D341Med (cell line): ENCODE data around the gene ERC2.

Experiments
- DNase-seq: peaks from one replicate; pipeline ENCODE4 v3.0.0; 2012; ENCODE audit warnings: low spot score

Gene ERC2

DNA sequence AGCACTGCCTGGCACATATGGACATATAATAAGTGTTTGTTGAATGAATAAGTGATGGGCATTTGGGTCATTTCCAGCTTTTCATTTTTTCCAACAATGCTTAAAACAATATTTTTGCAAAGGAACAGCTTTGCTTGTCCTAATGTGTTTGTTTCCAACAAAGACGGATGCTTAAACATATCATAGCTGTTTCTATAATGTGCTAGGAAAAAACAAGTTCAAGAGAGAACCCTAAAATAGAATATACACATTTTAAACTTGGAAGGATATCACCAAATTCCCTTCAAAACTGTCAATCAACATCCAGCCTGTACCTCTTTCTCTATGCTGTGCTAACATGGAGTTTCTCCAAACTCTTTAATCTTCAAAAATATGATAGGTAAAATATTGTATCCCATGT, 756.6 kb downstream of the ERC2 start:
- no peak for DNase-seq

DNA sequence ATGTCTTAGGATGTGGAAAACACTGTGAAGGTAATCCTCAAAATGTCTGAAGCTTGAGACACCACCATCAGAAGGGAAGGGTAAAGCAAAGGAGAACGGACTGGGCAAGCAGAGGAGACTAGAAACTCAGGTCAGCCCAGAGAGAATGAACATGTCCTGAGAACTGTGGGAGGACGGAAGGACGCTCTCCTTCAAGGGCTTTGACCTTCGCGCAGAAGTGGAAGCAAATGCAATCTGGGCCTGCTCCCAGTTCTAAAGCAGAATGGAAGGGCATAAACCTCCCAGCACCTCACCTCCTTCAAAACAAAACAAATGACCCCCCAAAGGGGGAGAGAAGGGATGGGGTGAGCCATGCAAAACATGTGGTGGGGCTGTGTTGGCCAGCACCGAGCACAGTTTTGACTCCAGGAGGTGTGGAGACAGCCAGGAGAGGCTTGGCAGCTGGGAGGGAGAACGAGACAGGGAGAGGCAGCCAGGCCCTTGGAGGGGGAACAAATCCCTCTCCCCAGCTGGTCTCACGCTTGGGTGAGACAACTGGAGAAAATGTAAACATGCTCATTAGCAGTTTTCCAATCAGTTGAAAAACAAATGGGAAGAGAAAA, 758.8 kb downstream of the ERC2 start:
- no peak for DNase-seq

DNA sequence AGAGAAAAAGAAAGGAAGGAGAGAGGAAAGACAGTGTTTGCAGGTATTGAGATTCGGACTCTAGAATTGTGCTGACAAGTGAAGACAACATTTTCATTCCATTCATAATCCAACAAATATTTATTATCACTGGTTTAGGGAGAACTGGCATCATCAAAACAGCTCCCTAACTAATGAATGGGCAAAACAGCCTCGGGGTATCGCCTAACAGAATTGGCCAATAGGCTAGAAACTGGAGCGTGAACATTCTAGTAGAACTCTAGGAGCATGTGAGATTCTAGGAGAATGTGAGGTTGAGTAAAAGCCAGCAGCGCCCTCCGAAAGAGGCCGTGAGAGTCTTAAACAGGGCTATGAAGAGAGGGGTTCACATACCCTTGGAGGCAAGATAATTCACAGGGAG, 759.3 kb downstream of the ERC2 start:
- DNase-seq = no peak

DNA sequence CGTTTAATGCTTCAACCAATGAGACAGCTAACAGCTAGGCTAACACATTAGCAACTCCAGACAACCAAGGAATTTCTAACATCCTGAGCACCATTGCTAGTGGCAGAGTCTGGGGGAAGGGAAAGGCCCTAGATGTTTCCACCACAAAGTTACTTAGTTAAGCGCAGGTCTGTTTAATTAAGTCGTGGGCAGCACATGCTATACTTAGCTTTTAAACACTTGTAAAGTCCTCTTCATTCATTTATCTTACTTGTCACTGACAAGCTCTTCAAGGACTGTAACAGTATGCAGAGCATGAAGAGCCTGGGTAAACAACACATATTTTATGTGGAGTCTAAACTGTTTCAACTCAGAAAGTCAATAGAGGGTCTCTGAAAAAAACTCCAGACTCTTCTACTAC, 760.0 kb downstream of the ERC2 start:
- no peak for DNase-seq

DNA sequence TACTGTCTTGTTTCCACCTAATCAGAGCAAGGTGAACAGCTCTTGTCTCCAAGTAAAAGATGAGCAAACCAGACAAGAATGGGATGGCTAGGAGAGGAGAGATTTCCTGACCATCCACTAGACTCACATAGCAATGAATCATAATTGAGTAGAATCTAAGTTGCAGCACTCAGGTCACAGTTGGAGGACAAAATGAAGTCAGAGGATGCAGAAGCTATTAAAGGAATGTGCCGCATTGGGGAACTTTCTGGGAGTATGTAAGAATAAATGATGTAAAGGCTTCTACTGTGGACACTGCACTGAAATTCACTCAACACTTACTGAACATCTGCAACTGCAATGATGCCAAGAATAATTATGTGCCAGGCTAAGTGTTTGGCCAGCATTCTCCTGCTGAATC, 763.7 kb downstream of the ERC2 start:
- no peak for DNase-seq

DNA sequence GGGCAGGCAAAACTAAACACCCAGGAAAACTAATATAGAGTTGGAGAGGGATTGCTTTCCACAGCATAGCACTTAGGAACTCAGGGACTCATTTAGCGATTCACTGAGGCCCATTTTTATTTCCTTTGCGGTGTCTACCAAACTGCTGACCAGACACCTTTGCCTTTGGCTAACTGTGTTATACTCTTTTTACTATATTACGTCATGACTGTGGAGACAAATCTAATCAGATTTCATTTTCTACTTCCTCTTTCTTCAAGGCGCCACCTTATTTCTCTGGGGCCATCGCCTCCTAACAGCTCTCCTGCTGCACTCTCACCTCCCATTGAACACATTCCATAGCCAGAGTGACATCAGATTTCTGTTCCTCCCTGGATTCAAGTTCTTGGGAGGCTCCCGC, 765.4 kb downstream of the ERC2 start:
- DNase-seq = no peak

DNA sequence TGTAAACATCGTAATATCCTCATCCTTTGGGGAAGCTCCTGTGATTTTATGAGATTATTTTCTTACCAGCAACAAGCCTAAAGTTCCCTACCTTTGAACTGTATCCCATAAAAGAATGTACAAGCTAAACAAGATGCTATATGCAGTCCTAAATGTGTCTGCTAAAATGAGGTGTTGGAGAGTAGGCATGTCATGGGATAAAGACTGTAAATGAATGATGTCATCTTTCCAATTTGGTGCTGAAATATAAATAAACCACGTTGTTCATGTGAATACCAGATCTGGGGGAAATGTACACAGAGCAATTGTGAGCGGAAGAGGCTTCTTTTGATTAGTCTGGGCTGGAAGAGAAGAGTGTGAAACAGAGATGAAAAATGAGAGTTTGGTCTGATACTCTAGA, 766.3 kb downstream of the ERC2 start:
- DNase-seq = no peak

DNA sequence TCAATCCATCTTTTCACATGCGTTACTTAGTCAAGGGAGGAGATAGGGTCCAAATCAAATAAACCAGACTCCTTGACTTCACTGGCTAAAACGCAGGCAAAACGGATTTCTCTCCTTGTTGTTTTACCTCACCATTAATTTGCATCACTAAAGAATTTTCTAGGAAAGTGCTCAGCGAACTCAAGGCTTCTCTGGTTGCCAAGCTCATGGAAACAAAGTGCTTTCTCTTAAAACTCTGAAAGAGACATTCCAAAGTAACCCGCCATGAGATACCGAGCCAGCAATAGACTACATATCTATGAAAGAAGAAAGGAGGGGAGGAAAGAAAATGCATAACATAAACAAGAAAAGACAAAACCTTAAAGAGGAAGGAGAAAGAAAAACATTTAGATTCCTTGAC, 769.4 kb downstream of the ERC2 start:
- no peak for DNase-seq

DNA sequence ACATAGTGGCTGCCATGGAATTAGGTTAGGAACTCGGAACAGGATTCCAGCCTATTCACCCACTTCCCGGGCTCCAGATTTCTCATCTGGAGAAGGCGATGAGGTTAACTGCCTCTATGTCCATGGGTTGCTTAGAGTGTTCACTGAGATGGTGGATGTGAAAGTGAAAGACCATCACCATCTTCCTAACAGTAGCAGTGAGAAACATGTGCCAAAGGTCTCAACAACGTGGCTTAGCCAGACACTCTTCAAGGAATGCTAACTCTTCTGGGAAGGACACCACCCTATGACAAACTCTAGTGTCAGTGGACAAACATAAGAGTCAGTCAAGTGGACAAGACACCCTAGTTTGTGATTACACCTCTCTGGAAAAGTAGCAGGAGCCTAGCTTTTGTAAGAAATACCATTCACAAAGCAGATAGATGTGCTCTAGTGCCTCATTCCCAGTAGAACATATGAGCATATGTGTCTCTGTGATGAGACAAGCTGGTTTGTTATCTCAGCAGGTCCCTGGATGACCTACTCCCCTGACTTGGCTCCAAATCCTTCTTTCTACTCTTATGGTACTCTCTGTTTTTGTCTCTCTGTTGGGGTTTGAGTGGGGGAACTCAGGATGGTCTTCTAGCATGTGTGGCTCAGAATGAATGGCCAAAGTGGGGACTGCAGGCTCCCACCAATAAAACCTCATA, 770.9 kb downstream of the ERC2 start:
- DNase-seq = no peak

DNA sequence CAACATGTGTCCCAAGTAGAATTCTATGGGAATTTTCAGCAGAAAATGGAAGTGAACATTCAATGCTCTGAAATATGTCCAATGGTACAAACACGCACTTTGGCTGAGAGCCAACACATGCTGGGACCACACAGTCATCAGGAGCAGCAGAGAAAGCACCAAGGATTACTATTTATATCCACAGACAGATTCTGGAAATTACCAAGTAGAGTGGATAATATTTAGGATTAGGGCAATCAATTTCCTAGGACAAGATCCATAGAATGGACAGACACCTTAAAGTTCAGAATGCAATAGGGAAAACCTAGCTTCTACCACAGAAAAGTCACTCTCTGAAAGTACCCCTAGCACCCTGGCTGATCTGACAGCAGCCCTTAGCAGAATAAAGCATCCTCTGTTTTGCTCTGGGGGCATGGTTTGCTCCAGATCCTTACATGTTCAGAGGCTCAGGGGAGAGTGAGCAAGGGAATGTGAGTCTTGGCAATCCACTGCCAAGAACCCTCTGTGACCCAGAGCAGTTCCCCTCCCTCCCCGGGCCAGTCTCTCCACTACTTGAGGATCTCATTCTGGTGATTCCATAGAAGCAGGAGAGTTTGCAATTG, 775.2 kb downstream of the ERC2 start:
- DNase-seq = no peak

DNA sequence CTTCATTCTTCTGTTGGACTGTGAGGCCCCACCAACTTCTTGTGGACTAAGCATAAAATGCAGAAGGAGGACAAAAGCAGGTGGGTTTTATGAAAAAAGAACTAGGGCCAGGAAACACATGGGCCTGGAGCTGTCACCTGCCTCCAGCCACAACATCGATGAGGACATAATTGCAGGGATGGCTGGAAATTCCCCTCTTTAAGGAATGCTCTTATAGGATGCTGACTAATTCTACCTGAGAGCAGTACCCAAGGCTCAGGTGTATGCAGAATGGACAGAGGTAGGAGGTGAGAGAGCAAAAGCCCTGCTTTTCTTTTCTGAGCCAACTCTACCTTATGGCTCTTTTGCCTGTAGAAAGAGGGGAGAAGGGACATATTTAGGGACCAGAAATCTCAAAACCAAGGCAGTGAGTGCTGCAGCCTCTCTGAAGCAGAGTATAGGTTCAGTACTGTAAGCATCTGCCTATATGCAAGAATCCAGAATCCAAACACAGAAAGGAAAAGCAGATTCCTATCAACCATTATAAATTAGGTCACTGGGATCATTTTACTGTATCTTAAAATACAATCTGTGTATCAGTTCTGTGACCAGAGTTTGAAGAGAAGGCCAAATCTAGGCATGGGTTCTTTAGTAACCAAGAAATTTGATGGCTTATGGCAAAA, 775.8 kb downstream of the ERC2 start:
- DNase-seq = no peak

DNA sequence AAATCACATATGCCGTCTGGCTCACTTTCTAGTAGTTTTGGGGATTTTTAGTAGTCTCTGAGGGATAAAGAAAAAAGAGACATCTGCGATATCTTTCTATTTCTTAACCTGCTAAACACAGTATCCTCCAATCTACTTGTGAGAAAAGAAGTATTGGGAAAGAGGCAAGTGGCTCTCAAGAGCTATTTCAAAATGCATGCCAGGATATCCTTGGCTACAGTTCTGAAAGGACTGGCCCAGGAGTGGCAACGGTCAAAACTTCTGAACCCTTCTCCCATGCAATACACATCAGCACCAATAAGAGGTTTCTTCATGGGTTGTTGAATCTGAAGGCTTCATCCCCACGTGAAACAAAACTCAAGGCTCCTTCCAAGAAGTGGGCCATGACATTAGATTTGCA, 777.1 kb downstream of the ERC2 start:
- no peak for DNase-seq

DNA sequence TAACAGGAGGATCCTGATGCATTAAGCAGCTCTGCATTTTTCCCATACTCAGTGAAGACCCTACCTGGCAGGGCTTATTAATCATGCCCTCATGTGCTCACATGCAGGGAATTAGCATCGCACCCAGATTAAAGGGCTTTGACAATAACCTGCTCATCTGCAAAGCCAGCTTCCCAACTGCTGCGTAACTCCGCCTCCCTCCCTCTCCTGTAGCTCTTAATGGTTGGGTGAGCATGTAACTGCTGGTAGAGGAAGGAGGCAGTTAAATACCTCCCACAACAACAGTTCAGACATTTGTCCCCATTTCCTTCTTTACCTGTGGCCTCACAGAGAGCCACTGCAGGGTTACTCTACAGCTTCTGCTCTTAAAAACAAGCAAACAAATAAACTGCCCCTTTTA, 777.5 kb downstream of the ERC2 start:
- DNase-seq = peak; percentile 77

DNA sequence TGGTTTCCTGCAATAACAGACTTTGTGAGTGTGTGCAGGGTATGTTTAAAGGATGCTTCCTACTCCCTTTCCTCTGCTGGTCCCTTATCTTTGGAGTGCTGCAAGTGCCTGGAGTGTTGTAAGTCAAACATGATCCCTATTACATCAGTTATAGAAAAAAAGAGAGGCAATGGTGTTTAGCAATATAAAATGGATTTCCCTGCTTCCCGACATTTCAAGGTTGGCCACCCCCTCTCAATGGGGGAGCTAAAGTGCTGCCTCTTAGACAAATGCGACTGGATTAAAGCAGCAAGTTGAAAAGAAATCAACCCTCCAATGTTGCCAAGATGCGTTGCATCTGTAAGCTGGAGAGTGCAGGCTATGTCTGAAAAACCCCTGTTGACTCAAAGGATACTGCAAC, 778.1 kb downstream of the ERC2 start:
- no peak for DNase-seq

DNA sequence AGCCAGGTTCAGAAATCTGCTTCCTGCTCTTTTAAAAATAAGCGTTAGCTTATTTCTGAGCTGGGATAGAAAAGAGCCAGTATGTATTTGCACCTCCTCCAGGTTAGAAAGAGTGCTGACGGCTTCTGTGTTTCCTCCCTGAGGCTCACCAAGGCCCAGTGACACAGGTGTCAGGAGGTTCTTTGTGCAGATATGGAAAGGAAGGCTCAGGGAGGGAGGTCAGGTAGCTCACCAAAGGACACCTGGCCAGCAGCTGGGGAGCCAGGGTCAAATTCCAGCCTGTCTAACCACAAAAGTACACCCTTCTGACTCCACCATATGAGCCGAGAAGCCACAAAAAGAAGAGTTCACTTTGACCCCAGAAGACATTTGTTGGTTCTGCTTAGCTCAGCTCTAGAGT, 780.1 kb downstream of the ERC2 start:
- no peak for DNase-seq

DNA sequence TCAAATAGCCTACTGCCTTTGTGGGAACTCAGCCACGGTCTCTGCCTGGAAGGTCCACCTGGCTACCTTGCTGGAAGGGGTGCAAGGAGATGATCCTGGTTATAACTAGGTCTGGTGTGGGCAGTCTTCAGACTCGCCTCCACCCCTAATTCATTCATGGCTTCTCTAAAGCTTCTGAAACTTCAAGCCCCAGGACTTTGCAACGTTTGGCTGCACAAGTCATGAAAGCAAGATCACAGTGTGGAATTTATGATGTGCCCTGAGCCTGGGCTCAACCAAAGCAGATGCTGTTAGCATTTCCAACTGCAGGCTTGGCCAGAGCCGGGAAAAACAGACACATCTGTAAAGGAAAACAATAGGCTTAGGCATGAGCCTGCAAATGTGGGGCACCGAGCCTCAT, 780.7 kb downstream of the ERC2 start:
- no peak for DNase-seq

DNA sequence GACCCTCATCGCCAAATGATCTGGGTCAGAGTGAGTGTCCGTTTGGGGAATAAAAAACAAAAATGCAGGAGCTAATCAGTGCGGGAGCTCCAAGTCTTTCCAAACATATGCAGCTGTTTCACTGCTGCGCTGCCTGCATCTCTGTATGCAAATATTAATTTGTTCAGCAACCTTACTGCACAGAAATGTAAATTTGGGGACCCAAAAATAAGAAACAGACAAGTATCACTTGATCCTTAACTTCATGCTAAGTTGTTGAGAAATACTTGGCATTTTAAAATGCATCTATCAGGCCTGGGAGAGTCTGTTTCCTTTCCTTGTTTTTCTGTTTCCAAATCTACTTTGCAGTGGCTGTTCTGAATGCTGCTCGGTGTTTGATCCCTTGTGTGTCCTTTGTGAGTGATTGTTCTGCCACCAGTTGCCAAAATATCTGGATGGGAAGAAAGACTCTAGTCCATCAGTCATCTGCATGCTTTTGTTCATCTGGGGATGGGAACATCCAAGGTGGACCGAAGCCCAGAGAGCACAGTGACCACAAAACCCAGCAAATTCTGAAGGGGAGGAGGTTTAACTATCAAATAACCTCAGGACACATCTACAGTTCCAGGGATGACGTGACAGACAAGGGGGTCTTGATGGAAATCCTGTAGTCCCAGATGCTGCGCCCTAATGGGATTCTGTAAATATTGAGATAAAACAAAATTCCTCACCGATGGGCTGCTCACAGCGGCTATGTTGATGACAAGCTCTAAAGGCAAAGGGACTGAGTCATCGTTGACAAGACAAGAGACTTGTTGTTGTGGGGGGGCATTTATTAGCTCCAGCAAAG, 781.6 kb downstream of the ERC2 start:
- DNase-seq = no peak

DNA sequence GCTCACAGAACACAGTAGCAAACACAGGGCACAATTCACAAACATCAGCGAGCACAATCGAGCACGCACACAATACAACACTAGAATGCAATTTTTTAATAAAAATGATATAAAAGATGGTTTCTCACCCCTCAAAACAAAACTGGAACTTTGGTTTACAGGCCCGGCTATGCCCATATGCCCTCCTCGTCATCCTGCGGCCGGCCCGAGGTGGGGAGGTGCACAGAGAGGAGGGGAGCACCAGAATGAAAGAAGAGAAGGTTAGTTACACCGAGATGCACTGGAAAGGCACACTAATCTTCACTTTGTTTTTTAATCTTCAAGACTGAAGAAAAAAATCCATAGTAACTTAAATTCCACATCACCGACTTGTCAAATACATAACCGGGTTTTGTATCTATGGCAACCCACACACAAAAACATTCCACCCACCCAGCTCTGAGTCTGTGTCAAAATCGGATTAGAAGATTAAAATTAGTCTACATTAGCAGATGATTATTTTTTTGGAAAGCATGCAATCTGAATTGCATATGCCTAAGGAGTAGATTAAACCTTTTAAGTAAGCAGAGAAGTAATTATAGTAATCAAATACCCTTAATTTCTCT, 784.5 kb downstream of the ERC2 start:
- peak; percentile 69 for DNase-seq

DNA sequence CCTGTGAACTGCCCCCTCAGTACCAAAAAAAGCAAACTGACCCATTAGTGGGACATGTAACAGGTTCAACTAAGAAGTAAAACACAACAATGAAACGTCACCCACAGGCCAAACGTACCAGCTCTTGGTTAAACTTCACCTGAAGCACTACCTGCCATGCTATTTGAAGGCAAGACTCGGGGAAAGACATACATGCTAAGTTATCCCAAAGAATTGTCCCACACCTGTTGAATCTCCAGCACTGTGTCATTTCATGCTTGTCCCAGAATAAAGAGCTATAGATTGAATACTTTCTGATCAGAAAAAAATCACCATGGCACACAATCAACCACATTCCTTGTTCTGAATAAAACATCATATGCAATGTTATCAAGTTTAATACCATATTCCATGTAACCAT, 785.8 kb downstream of the ERC2 start:
- no peak for DNase-seq

DNA sequence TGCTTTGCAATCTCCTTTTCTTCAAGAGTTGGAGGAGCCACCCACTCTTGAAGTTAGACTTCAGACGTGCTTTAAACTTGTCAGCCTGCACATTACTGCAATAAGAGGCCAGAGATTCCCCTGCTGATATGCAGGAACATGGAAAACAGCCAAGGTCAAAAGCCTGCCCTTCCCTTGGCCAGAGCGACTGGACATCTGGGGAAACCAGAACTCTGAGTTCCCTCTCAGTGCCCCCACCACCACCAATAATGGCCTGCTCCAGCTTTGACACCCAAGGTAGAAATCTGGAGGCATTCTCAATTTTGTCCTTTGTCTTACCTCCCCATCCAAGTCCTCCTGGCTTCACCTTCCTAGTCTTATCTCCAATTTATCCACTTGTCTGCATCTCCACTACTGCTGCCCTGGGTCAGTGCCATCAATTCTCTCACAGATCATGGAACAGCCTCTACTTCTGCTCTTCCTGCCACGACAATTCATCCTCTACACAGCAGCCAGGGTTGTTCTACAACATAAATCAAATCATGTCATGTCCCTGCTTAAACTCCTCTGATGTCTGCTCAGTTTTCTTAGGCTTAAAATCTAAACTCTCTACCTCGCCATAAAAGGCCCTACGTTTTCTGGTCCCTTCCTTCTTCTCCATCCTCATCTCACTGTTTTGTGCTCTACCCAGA, 789.6 kb downstream of the ERC2 start:
- DNase-seq = no peak

DNA sequence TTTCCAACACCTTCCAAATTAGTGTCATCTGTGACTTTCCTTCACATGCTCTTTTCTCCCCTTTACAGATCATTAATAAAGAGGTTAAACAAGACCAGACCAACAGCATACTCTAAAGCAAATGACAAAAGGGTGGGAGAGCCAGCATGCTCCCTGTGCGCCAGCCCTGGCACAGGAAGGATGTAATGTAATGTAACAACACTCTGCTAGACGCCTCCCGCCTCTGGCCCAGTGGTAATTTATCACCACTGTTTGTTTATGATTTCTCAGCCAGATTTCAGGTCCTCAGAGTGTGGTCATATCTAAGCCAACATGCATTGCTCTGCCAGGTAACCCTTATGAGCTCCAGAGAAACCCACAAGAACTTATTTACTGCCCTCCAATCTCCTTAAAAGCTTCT, 791.6 kb downstream of the ERC2 start:
- DNase-seq = no peak

DNA sequence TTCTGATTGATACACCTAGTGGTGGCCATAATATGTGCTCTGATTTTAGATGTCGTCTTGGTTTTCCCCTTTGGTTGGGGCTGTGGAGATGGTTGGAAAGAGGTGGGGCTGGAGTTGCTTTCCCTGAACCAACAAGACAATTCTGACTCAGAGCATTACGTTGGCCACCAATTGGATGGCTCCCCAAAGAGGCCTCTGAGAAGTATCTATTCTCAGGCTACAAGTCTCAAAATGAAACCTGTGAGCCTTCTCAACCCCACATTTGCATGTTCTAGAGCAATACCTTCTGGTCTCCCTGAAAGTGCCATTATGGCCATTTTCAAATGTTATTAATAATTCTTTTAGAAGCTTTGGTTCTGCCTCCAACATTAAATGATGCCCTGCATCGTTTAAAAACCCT, 792.8 kb downstream of the ERC2 start:
- DNase-seq = no peak
